HG03432 (cell line): Measurements from ENCODE around the gene FOSL2.

Source experiments
- ATAC-seq: cut with Tn5 transposase; IDR thresholded peaks from one replicate; pipeline ENCODE4 v1.9.1; 2021; ENCODE audit warnings: mild to moderate bottlenecking, moderate library complexity; ENCODE audit not compliant: unreplicated experiment

Gene FOSL2

DNA sequence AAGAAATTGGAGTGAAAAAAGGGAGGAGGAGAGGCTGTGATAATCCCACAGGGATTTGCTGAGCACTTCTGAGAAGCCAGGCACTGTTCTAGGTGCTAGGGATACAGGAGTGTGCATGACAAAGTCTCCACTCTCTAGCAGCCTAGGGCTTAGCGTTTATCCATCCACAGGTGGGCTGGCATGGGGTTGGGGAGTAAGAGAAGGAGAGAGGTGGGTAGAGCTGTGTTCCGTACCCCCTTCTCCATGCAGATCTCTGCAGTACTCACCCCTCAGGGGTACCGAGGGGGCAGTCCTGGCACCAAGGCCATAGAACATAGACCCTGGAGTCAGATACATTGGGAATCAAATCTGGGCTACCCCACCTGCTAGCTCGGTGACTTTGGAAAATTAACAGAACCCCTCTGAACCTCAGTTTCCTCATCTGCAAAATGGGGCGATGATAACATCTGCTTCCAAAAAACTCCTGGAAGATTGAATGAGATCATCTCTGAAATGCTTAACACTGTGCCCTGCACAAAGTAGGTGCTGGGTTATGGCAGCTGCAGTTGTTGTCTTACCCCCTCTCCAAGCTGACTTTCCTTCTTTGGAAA, 18.6 kb downstream of the FOSL2 start:
- ATAC-seq = no peak

DNA sequence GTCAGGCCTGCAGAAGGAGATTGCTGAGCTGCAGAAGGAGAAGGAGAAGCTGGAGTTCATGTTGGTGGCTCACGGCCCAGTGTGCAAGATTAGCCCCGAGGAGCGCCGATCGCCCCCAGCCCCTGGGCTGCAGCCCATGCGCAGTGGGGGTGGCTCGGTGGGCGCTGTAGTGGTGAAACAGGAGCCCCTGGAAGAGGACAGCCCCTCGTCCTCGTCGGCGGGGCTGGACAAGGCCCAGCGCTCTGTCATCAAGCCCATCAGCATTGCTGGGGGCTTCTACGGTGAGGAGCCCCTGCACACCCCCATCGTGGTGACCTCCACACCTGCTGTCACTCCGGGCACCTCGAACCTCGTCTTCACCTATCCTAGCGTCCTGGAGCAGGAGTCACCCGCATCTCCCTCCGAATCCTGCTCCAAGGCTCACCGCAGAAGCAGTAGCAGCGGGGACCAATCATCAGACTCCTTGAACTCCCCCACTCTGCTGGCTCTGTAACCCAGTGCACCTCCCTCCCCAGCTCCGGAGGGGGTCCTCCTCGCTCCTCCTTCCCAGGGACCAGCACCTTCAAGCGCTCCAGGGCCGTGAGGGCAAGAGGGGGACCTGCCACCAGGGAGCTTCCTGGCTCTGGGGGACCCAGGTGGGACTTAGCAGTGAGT, 19.4 kb downstream of the FOSL2 start:
- no peak for ATAC-seq

DNA sequence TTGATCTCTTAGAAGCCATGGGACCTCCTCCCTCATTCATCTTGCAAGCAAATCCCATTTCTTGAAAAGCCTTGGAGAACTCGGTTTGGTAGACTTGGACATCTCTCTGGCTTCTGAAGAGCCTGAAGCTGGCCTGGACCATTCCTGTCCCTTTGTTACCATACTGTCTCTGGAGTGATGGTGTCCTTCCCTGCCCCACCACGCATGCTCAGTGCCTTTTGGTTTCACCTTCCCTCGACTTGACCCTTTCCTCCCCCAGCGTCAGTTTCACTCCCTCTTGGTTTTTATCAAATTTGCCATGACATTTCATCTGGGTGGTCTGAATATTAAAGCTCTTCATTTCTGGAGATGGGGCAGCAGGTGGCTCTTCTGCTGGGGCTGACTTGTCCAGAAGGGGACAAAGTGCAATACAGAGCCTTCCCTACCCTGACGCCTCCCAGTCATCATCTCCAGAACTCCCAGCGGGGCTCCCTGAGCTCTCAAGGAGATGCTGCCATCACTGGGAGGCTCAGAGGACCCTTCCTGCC, 20.0 kb downstream of the FOSL2 start:
- ATAC-seq = no peak

DNA sequence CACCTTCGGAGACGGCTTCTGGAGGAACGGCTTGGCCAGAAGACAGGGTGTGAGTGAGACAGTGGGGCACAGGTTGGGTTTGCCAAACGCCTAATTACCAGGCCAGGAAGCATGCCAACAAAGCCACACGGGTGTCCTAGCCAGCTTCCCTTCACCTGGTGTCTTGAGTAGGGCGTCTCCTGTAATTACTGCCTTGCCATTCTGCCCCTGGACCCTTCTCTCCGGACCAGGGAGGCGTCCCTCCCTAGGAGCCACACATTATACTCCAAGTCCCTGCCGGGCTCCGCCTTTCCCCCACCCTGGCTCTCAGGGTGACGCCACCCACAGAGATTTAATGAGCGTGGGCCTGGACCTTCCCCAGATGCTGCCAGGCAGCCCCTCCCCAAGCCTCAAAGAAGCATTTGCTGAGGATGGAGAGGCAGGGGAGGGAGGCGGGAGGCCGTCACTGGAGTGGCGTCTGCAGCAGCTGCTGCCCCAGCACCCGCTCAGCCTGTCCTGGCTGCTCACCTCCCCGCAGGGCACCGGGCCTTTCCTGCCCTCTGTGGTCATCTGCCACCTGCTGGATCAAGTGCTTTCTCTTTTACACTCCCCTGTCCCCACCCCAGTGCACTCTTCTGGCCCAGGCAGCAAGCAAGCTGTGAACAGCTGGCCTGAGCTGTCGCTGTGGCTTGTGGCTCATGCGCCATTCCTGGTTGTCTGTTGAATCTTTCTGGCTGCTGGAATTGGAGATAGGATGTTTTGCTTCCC, 20.7 kb downstream of the FOSL2 start:
- no peak for ATAC-seq

DNA sequence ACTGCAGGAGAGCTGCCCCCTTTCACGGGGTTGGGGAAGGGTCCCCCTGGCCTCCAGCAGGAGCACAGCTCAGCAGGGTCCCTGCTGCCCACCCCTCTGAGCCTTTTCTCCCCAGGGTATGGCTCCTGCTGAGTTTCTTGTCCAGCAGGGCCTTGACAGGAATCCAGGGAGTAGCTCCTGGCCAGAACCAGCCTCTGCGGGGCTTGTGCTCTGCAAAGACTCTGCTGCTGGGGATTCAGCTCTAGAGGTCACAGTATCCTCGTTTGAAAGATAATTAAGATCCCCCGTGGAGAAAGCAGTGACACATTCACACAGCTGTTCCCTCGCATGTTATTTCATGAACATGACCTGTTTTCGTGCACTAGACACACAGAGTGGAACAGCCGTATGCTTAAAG, 21.2 kb downstream of the FOSL2 start:
- no peak for ATAC-seq

DNA sequence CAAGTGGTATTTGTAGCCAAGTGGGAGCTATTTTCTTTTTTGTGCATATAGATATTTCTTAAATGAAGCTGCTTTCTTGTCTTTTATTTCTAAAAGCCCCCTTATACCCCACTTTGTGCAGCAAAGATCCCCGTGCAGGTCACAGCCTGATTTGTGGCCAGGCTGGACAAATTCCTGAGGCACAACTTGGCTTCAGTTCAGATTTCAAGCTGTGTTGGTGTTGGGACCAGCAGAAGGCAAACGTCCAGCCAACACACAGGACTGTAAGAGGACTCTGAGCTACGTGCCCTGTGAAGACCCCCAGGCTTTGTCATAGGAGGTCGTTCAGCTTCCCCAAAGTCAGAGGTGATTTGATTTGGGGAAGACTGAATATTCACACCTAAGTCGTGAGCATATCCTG, 21.9 kb downstream of the FOSL2 start:
- no peak for ATAC-seq

DNA sequence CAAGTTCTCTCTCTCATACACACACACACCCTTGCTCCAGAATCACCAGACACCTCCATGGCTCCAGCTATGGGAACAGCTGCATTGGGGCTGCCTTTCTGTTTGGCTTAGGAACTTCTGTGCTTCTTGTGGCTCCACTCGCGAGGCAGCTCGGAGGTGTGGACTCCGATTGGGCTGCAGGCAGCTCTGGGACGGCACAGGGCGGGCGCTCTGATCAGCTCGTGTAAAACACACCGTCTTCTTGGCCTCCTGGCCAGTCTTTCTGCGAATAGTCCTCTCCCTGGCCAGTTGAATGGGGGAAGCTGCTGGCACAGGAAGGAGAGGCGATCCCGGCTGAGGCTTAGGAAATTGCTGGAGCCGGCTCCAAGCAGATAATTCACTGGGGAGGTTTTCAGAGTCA, 22.4 kb downstream of the FOSL2 start:
- ATAC-seq = no peak

DNA sequence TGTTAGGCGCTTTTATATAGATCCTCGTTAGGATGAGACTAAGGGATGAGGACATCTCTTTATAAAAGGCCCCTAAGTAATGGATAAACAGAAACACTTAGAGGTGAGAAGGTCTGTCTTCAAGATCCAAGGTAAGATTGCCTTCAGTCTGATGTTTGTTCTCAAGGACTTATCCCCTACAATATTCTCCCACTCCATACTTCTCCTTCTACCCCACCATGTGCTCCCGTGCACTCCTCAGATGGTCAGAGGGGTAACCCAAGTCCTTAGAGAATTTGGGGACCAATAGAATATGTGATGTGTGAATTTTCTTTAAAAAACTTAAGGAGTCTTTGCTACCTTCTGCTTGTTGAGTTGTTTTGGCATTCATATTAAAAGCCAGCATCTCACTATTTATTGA, 23.1 kb downstream of the FOSL2 start:
- no peak for ATAC-seq

DNA sequence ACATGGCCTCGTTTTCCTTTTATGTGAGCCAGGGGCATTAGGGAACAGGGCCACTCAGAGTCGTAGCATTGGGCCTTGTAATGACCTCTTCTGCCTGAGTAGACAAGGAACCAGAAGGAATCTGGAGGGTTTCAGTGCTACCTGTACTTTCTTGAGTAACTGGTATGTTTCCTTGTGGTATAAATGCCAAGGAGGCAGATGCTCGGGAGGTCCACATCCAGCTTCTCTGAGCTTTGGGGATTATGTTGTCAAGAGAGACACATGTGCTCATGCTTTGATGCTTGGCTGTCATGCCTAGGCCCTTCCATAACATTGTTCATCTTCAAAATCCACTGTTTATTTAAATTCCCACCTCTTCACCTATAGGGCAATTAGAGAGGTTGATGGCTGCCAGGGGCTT, 26.3 kb downstream of the FOSL2 start:
- no peak for ATAC-seq

DNA sequence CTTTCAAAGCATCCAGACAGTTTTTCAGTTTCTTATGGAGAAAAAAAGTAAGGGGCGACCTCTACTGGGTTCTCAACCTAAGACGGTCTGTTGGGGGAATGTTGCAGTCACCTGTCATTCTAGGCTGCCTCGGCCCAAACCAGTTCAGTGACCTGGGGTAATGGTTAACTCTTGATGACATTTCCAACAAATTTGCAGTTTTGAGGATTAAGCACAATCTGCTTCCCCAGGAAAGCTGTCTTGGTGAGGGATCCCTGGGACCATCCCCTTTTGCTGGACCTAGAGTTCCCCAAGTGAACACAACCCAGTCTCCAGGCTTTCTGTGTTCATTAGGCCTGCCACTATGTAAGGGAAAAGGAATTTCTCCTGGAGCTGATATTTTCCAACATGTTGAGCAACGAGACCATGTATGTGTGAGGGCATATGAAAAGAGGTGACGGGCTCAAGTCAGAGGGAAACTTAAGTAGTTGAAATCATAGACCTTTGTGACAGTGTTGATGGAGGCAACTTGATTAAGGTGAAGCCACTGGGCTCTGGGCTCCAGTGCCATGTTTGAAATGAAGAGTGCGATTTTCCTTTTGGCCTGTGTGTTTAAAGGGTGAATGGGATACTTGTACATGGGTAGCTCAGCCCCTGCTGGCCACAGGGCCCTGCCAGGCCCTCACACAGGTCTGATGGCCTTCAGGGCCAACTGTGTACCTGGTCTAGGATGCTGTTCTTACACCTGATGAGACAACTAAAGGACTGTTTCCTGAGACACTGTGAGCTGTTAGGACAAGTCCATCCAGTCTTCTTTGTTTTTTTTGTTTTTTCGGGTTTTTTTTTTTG, 27.0 kb downstream of the FOSL2 start:
- no peak for ATAC-seq

DNA sequence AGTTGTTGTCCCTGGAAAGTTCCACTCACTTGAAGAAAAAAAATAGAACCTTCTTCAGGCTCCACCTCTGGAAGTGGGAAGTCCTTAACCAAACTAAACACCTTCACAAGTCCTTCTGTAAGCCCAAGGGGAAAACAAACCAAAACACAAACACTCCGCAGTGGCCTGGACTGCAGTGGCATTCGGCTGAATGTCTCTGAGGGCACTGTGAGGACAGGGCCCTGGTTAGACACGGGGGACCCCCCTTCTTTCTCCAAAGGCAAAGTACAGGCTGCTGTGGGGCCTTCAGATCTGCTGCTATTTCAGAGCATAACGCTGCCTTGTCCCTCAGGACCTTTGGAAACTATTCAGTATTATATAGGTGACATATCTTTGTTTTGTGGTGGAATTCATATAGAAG, 28.1 kb downstream of the FOSL2 start:
- ATAC-seq = no peak

DNA sequence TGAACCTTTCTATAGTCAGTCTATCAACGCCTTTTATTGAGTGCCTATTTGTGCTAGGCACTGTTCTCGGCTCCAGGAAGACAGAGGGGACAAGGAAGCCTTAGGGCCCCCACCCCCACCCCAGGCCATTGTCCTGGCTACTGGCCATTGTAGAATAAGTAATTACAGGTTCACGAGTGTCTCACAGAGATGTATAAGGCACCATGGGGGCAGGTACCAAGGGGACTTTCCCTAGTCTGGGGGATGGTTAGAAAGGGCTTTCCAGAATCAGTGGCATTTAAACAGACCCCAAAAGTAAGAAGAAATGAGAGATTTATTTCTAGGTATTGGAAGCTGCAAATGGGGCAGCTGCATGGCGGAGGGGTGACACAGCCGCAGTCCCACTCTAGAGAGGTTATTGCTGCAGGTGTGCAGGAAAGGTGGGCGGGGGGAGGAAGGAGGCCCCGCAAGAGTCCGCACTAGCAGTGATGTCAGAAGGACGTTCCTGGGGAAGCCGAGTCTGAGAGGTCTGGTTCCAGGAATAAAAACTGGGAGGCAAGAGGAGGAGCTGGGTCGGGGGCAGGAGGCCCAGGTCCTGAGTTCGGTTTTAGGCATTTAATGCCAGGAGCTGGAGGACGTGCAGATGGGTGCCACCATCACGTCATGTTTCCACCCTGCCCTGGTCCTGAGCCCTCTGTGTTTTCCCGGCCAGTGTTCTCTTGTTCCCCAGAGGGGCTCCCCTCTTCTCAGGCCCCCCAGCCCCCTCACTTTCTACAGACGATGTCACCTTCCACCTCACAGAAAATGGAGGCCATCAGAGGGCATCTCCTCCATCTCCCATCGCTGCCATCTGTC, 30.5 kb downstream of the FOSL2 start:
- no peak for ATAC-seq

DNA sequence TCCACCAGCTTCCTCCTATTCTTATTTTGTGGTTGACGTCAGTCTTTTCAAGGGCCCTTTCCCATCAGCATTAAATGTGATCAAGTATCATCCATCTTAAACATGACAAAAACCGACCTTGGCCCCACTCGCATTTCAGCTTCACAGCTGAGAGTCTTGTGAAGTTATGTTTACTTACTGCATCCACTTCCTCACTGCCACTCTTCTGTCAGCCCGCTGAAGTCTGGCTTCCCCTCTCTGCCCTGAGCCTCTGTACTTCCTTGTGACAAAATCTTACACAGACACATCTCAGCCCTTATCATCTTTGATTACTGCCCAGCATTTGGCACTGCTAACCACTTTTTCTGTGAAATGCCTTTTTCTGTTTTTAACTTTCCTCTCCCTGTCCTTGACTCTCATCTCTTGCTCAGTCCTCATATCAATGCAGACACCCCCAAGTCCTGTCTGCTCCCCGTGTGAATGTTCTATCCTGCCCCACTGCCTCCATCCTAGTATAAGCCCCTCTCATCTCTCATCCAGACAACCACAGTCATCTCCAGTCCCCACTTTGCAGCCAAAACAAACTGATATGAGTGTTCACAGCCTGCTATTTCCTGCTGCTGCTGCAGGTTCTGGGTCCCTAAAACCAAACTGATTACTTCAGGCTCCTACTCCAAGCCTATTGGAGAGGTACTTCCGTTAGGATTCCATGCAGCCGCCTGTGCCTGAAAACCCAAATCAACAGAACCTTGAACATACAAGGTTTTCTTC, 31.4 kb downstream of the FOSL2 start:
- ATAC-seq = no peak

DNA sequence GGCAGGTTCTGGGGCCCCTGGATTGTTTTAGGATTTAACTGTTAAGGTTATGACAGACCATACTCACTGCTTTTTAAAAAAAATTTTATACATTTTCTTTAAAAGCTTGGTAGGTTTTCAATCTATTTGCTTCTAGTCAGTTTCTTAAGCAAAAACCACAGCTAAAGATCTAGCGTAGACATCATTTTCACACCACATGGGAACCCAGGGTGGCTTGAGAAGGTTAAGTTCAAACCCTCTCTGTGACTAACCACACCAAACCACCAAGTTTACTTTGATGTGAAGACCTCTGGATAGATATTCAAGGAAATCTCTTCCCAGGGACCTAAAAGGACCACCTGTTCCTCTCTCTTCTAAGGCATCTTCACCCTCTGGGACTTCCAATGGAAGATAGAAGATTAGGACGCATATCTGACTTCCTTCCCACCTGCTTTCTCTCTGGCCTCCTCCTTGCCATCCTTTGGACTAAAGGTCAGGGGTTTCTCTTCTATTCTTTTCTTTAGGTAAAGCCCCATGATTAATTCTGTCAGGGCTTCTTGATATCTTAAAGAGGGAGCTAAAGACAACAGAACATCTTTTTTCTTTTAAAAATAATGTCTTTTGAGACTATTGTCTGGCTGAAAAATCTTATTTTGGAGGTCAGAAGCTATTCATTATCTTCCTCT, 32.3 kb downstream of the FOSL2 start:
- ATAC-seq = no peak

DNA sequence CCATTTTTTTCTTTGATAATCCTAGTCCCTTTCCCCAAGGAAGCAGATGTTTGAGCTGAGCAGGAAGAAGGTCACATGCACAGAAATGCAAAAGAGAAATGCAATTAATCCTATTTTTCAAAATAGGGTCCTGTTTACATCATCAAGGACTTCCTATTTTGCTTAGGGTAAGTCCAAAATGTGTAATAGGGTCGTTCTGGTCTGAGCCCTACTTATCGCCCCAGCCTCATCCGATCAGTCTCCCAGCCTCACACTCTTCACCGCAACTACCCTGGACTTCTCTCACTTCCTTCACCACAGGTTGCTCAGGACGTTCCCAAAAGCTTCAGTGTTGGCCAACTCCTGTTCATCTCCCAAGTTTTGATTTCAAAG, 32.8 kb downstream of the FOSL2 start:
- ATAC-seq = no peak

DNA sequence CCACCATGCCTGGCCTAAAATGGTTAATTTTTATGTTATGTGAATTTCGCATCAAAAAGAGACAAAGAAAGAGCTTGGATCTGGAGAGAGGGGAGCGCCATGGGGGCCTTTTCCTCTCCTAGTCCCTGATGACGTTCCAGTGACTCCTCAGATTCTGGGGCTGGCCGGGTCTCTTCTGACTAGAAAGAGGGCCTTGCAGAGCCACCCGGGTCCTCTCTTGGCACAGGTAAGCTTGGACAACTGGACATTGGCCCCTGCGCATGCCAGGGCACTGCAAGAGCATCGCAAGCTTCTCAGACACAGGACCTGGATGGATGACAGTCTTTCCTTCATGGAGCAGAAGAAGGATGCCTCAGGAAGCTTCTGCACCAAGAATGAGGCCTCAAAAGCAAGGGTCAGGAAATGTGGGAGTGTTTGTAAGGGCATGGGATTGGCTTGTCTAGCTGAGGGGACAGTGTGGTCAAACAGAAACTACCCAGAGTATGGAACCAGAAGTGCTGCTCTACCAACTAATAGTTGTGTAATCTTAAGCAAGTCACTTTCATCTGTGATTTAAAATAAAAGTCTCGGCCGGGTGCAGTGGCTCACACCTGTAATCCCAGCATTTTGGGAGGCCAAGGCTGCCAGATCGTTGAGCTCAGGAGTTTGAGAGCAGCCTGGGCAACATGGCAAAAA, 35.2 kb downstream of the FOSL2 start:
- ATAC-seq = no peak

DNA sequence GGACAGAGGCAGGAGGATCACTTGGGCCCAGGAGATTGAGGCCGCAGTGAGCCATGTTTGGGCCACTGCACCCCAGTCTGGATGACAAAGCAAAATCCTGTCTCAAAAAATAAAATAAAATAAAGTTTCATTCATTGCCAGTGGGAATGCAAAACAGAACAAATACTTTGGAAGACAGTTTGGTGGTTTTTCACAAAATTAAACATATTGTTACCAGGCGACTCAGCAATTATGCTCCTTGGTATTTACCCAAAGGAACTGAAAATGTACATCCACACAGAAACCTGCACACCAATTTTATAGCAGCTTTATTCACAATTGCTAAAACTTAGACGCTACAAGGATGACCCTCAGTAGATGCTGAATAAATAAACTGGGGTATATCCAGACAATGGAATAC, 35.8 kb downstream of the FOSL2 start:
- no peak for ATAC-seq

DNA sequence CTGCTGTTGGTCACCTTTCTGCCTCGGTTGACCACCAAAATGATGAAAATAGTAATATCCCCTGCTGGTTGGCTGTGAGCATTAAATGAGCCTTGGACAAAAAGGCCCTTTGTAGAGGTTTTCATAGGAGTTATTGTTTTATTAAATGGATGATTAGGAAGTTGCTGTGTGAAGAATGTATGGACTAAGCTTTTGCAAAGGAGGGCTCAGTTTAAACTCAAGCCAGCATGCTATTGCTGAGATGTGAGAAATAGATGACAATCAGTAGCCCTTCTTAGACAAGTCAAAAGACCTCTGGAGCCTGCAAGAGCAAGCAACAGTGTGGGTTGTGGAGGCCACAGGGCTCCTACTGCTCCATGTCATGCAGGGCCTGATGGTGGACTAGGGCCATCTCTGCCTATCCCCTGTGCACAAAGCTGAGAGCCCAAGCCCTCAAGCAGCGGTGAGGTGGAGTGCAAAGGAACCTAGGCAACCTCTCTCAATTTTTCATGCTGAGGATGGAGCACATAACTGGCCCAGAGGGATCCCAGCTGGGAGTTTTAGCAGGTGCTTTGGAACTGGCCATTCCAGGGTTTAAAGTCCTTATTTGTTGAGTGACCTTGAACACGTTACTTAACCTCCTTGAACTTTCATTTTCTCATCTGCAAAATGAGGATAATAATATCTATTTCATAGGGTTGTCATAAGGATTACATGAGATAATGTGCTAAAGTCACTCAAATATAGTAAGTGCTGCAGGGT, 37.1 kb downstream of the FOSL2 start:
- ATAC-seq = no peak
